Measurements from ENCODE around the gene KCNJ11. TPM values are rescaled to one million over a fixed set of nuclear protein-coding genes. Genes with fewer than 3 reads are reported as not detected.
"Not testable (repeated sequence)": the region's sequence is repeated elsewhere in the genome, so short reads cannot be mapped to it uniquely, and the experiment has no call there.

Gene KCNJ11
- polyA plus RNA-seq, 1 donor (not counting 4 experiments of a cell fraction or from before 2014, with no cell fraction given) = 0.03 TPM

GRCh38 chr11:17428925-17429324 lies 40.5 kb upstream of the KCNJ11 start:
- Histone ChIP-seq H3K4me2 (ENCODE audit: control insufficient read depth, extremely low read depth, insufficient read depth, low read depth, low read length) (no peak overlapping the region), H2AFZ (ENCODE audit: control insufficient read depth, low read length) (no peak overlapping the region), H3K27ac (ENCODE audit: control insufficient read depth, insufficient read depth, low read length) (no peak overlapping the region), H3K9me3 (ENCODE audit: control insufficient read depth, low read depth, low read length) (no peaks in the 10 kb centered on the region), H3K27me3 (ENCODE audit: control insufficient read depth, extremely low read depth, insufficient read depth, low read length) (peaks cover 5% of the 10 kb centered on the region), H3K4me1 (ENCODE audit: control insufficient read depth, extremely low read depth, insufficient read depth, low read length) (no peaks in the 10 kb centered on the region), H3K36me3 (ENCODE audit: control insufficient read depth in 2 of 2, extremely low read depth in 1 of 2, insufficient read depth in 2 of 2, low read length in 2 of 2) (no peaks in the 10 kb centered on the region), H3K9me1 (ENCODE audit: control insufficient read depth, extremely low read depth, insufficient read depth, low read length) (no peaks in the 10 kb centered on the region), H3K9ac (ENCODE audit: control insufficient read depth, extremely low read depth, insufficient read depth, low read length) (no peak overlapping the region), H3K79me2 (ENCODE audit: control insufficient read depth, insufficient read depth, low read length) (no peaks in the 10 kb centered on the region), H4K20me1 (ENCODE audit: control insufficient read depth, extremely low read depth, insufficient read depth, low read length) (no peaks in the 10 kb centered on the region), H3K4me3 (ENCODE audit: control insufficient read depth in 2 of 3, extremely low read depth in 1 of 3, insufficient read depth in 2 of 3, low read depth in 1 of 3, low read length in 3 of 3) (no peak overlapping the region)
- TF ChIP-seq CTCF (optimal IDR thresholded peaks at IDR 0.05 in 1 of 3, IDR thresholded peaks at IDR 0.05 in 1 of 3, conservative IDR thresholded peaks at IDR 0.05 in 1 of 3; ENCODE audit: extremely low read depth in 1 of 3, insufficient read depth in 2 of 3, low read length in 3 of 3) (no peak), EZH2 (IDR thresholded peaks at IDR 0.05; ENCODE audit: low read length) (no peak)
- DNase-seq (ENCODE audit: low read depth, low spot score) (no peak), FAIRE-seq (no peak)
- dilution Hi-C loops (cut with MboI; ENCODE audit: extremely low pct_ligation_motif_present, low sequenced_read_pairs) = no loop called here

GRCh38 chr11:17428261-17428660 lies 39.8 kb upstream of the KCNJ11 start:
- no peaks in the 10 kb centered on the region for H4K20me1 ChIP-seq (ENCODE audit: control insufficient read depth, extremely low read depth, insufficient read depth, low read length)
- H3K4me3 ChIP-seq (ENCODE audit: control insufficient read depth in 2 of 3, extremely low read depth in 1 of 3, insufficient read depth in 2 of 3, low read depth in 1 of 3, low read length in 3 of 3) = no peak overlapping the region
- no peak overlapping the region for H2AFZ ChIP-seq (ENCODE audit: control insufficient read depth, low read length)
- DNase-seq (ENCODE audit: low read depth, low spot score) (no peak), FAIRE-seq (no peak)
- H3K9me1 ChIP-seq (ENCODE audit: control insufficient read depth, extremely low read depth, insufficient read depth, low read length) = no peaks in the 10 kb centered on the region
- no peaks in the 10 kb centered on the region for H3K79me2 ChIP-seq (ENCODE audit: control insufficient read depth, insufficient read depth, low read length)
- peaks cover 5% of the 10 kb centered on the region for H3K27me3 ChIP-seq (ENCODE audit: control insufficient read depth, extremely low read depth, insufficient read depth, low read length)
- no peaks in the 10 kb centered on the region for H3K36me3 ChIP-seq (ENCODE audit: control insufficient read depth in 2 of 2, extremely low read depth in 1 of 2, insufficient read depth in 2 of 2, low read length in 2 of 2)
- H3K4me1 ChIP-seq (ENCODE audit: control insufficient read depth, extremely low read depth, insufficient read depth, low read length) = no peaks in the 10 kb centered on the region
- dilution Hi-C loops (cut with MboI; ENCODE audit: extremely low pct_ligation_motif_present, low sequenced_read_pairs) = no loop called here
- no peak overlapping the region for H3K9ac ChIP-seq (ENCODE audit: control insufficient read depth, extremely low read depth, insufficient read depth, low read length)
- H3K4me2 ChIP-seq (ENCODE audit: control insufficient read depth, extremely low read depth, insufficient read depth, low read depth, low read length) = no peak overlapping the region
- H3K27ac ChIP-seq (ENCODE audit: control insufficient read depth, insufficient read depth, low read length) = no peak overlapping the region
- H3K9me3 ChIP-seq (ENCODE audit: control insufficient read depth, low read depth, low read length) = no peaks in the 10 kb centered on the region
- TF ChIP-seq EZH2 (IDR thresholded peaks at IDR 0.05; ENCODE audit: low read length) = no peak
- no peak for TF ChIP-seq CTCF (optimal IDR thresholded peaks at IDR 0.05 in 1 of 3, IDR thresholded peaks at IDR 0.05 in 1 of 3, conservative IDR thresholded peaks at IDR 0.05 in 1 of 3; ENCODE audit: extremely low read depth in 1 of 3, insufficient read depth in 2 of 3, low read length in 3 of 3)

- H3K4me3 ChIP-seq (ENCODE audit: control insufficient read depth in 2 of 3, extremely low read depth in 1 of 3, insufficient read depth in 2 of 3, low read depth in 1 of 3, low read length in 3 of 3); H3K79me2 ChIP-seq (ENCODE audit: control insufficient read depth, insufficient read depth, low read length); dilution Hi-C loops (cut with MboI; ENCODE audit: extremely low pct_ligation_motif_present, low sequenced_read_pairs); H3K27me3 ChIP-seq (ENCODE audit: control insufficient read depth, extremely low read depth, insufficient read depth, low read length); FAIRE-seq; H3K27ac ChIP-seq (ENCODE audit: control insufficient read depth, insufficient read depth, low read length); H3K4me1 ChIP-seq (ENCODE audit: control insufficient read depth, extremely low read depth, insufficient read depth, low read length); H4K20me1 ChIP-seq (ENCODE audit: control insufficient read depth, extremely low read depth, insufficient read depth, low read length); H3K9ac ChIP-seq (ENCODE audit: control insufficient read depth, extremely low read depth, insufficient read depth, low read length); H2AFZ ChIP-seq (ENCODE audit: control insufficient read depth, low read length); DNase-seq (ENCODE audit: low read depth, low spot score); H3K4me2 ChIP-seq (ENCODE audit: control insufficient read depth, extremely low read depth, insufficient read depth, low read depth, low read length); H3K9me3 ChIP-seq (ENCODE audit: control insufficient read depth, low read depth, low read length); H3K36me3 ChIP-seq (ENCODE audit: control insufficient read depth in 2 of 2, extremely low read depth in 1 of 2, insufficient read depth in 2 of 2, low read length in 2 of 2); H3K9me1 ChIP-seq (ENCODE audit: control insufficient read depth, extremely low read depth, insufficient read depth, low read length): not testable (repeated sequence)
Observed at GRCh38 chr11:17426233-17426632, 37.8 kb upstream of the KCNJ11 start.
